PC-3 (cell line): ENCODE measurements around the gene ZNF423. TPM values are rescaled to one million over a fixed set of nuclear protein-coding genes. Genes with fewer than 3 reads are reported as not detected.

Experiments
- ATAC-seq: fragments of 200-7000 bp; cut with Tn5 transposase; 2 replicates; pipeline ENCODE4 v1.9.1; 2020; ENCODE audit warnings: mild to moderate bottlenecking, moderate library complexity
- BruUV-seq: library from RNA; stranded (reverse); fragments of 400-500 nt; replicated peaks from 2 replicates; lab custom pipeline; 2021; lab: Mats Ljungman, UMichigan
- CTCF ChIA-PET: fragments of 300-600 bp; sonication (Branson Sonifier 250); formaldehyde crosslinking; loops from one replicate; lab custom pipeline; 2022; ENCODE audit warnings: antibody characterized with exemption; lab: Charles Lee
- POLR2A ChIA-PET: fragments of 300-600 bp; sonication (Branson Sonifier 250); formaldehyde crosslinking; loops from one replicate; lab custom pipeline; 2022; ENCODE audit warnings: antibody characterized with exemption; ENCODE audit not compliant: unreplicated experiment; lab: Charles Lee
- DNase-seq: peaks from one replicate; pipeline ENCODE4 v3.0.0-alpha.2; 2015
- H2AFZ ChIP-seq: fragments of 300-600 bp; sonication (generic); 2 replicates; pipeline ENCODE4 v1.6.0; 2016; ENCODE audit warnings: antibody characterized with exemption, low read length
- H3F3A ChIP-seq: fragments of 300-600 bp; sonication (generic); one replicate; pipeline ENCODE4 v1.6.0; 2017; ENCODE audit warnings: antibody characterized with exemption, low read length, control low read depth, mild to moderate bottlenecking; ENCODE audit not compliant: unreplicated experiment
- H3K27ac ChIP-seq: fragments of 300-600 bp; sonication (generic); 2 replicates; pipeline ENCODE4 v1.5.1; 2016; ENCODE audit warnings: mild to moderate bottlenecking, low read length
- H3K27me3 ChIP-seq: fragments of 300-600 bp; sonication (generic); 2 replicates; pipeline ENCODE4 v1.6.1; 2016; ENCODE audit warnings: low read length, mixed read lengths
- H3K36me3 ChIP-seq: fragments of 300-600 bp; sonication (generic); 2 replicates; pipeline ENCODE4 v1.6.1; 2016; ENCODE audit warnings: low read depth, mixed run types, low read length, mixed read lengths
- H3K4me1 ChIP-seq: fragments of 300-600 bp; sonication (generic); 2 replicates; pipeline ENCODE4 v1.5.1; 2016; ENCODE audit warnings: low read length; ENCODE audit not compliant: insufficient read depth
- H3K4me2 ChIP-seq: fragments of 300-600 bp; sonication (generic); 2 replicates; pipeline ENCODE4 v1.6.0; 2016; ENCODE audit warnings: low read length
- H3K4me3 ChIP-seq: fragments of 300-600 bp; sonication (generic); 2 replicates; pipeline ENCODE4 v1.5.1; 2016; ENCODE audit warnings: mild to moderate bottlenecking, low read length, mixed read lengths
- H3K79me2 ChIP-seq: fragments of 300-600 bp; sonication (generic); 2 replicates; pipeline ENCODE4 v1.6.1; 2017; ENCODE audit warnings: low read length, mixed read lengths
- H3K9ac ChIP-seq: fragments of 300-600 bp; sonication (generic); 2 replicates; pipeline ENCODE4 v1.6.0; 2016; ENCODE audit warnings: mild to moderate bottlenecking, low read length
- H3K9me2 ChIP-seq: fragments of 300-600 bp; sonication (generic); replicated peaks from 2 replicates; pipeline ENCODE4 v1.6.1; 2016; ENCODE audit warnings: mixed run types, low read length, mixed read lengths
- H3K9me3 ChIP-seq: fragments of 300-600 bp; sonication (generic); 2 replicates; pipeline ENCODE4 v1.6.1; 2016; ENCODE audit warnings: low read length, mixed read lengths
- H4K20me1 ChIP-seq: fragments of 300-600 bp; sonication (generic); 2 replicates; pipeline ENCODE4 v1.6.1; 2016; ENCODE audit warnings: low read length, mixed read lengths
- CTCF ChIP-seq: fragments of 300-600 bp; sonication (generic); conservative IDR thresholded peaks from 2 replicates; pipeline ENCODE4 v1.5.1; 2017; ENCODE audit warnings: antibody characterized with exemption, low read depth, mild to moderate bottlenecking, low read length
- EZH2 ChIP-seq: fragments of 300-600 bp; sonication (generic); IDR thresholded peaks from one replicate; pipeline ENCODE4 v1.6.1; 2017; ENCODE audit warnings: antibody characterized with exemption, mild to moderate bottlenecking, low read length; ENCODE audit not compliant: unreplicated experiment
- EZH2phosphoT487 ChIP-seq: fragments of 300-600 bp; sonication (generic); IDR thresholded peaks from 2 replicates; pipeline ENCODE4 v1.6.1; 2018; ENCODE audit warnings: mild to moderate bottlenecking, antibody characterized with exemption, low read length, borderline replicate concordance
- intact Hi-C: fragments of 100-400 bp; cut with micrococcal nuclease; formaldehyde crosslinking; loops from 2 replicates; pipeline ENCODE4 v1.9.0; 2023
- total RNA-seq: library from RNA; depleted of rRNA; stranded (reverse); fragments of >200 nt; gene quantifications from 2 replicates; pipeline ENCODE4 v1.2.3, GENCODE V29; 2014

Gene ZNF423
- total RNA-seq, 1 experiment from 2014 or later = not detected

GRCh38 chr16:49499869-49500610 is 355.9 kb downstream of the ZNF423 start:
- Histone ChIP-seq H3K9me3 (no peaks in the 10 kb centered on the region), H3K4me3 (no peak overlapping the region), H4K20me1 (no peaks in the 10 kb centered on the region), H3K9me2 (no peaks in the 10 kb centered on the region), H3K79me2 (no peaks in the 10 kb centered on the region), H3F3A (no peaks in the 10 kb centered on the region), H2AFZ (no peak overlapping the region), H3K36me3 (no peaks in the 10 kb centered on the region), H3K27ac (no peak overlapping the region), H3K4me1 (no peaks in the 10 kb centered on the region), H3K4me2 (no peak overlapping the region), H3K27me3 (no peaks in the 10 kb centered on the region), H3K9ac (no peak overlapping the region)
- TF ChIP-seq CTCF = no peak
- no peak for TF ChIP-seq EZH2phosphoT487
- TF ChIP-seq EZH2 = no peak
- intact Hi-C loops = no loop called here
- BruUV-seq = no TSS peak
- DNase-seq (no peak), ATAC-seq (no peak)
- ChIA-PET CTCF (no interaction called here), POLR2A (no interaction called here)

DNA sequence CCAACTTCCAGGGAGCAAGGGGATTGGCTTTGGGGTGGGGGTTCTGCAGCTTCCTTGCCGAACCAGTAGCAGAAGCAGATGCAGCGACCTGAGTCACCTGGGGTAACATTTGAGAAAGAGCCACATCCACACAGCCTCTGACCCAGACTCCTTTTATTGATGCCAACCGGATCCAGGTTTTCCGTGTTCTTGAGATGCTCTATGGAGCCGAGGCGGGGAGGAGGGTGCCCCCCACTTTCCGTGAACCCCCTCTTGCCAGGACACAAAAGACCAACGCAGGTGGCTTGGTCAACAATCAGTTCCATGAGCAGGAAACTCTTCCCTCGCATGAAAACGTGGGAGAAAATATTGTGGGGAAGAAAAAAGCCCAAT is 356.5 kb downstream of the ZNF423 start:
- ChIA-PET POLR2A (no interaction called here), CTCF (no interaction called here)
- Histone ChIP-seq H3K79me2 (no peaks in the 10 kb centered on the region), H3K36me3 (no peaks in the 10 kb centered on the region), H3K4me3 (no peak overlapping the region), H3K27me3 (no peaks in the 10 kb centered on the region), H3K4me2 (no peak overlapping the region), H2AFZ (no peak overlapping the region), H3K9me3 (no peaks in the 10 kb centered on the region), H3F3A (no peaks in the 10 kb centered on the region), H4K20me1 (no peaks in the 10 kb centered on the region), H3K4me1 (no peaks in the 10 kb centered on the region), H3K27ac (no peak overlapping the region), H3K9me2 (no peaks in the 10 kb centered on the region), H3K9ac (no peak overlapping the region)
- ATAC-seq = no peak
- DNase-seq = no peak
- BruUV-seq = no TSS peak
- TF ChIP-seq EZH2phosphoT487 (no peak), EZH2 (no peak), CTCF (no peak)
- intact Hi-C loops = no loop called here

DNA sequence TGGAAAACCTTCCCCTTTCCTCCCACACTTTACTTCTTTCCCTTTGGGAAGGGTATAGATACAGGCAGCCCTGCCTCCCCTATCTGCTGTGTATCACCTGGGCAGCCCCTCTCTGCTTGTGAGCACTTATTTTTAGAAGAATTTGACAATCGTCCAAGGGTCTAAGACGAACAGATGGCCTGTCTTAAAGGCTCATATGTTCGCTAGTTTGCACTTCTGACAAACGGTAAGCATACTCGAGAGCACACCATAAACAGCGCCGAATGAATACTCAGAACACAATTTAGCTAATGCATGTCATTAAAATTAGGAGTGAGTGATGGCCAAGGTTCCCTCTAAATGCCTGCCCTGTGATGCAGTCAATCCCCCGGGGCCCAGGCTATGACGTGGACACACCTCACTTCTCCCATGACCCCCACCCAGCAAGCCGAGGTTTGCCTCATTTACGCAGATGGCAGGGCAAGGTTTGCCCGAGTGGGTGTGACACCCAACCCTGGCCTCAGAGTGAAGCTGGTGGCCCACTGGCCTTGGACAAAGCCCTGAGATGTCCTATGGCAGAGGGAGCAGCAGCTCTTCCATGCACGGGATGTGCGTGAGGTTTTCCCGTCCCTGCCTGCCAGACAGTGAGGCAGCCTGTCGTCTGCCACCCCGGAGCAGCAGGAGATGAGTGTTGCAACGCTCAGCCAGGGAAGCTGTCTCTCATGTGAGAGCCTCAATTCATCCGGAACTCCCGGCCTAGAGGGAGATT is 357.1 kb downstream of the ZNF423 start:
- intact Hi-C loops = no loop called here
- no peak for ATAC-seq
- Histone ChIP-seq H3K9me3 (no peaks in the 10 kb centered on the region), H3K4me2 (no peak overlapping the region), H3K9ac (no peak overlapping the region), H3K36me3 (no peaks in the 10 kb centered on the region), H3F3A (no peaks in the 10 kb centered on the region), H3K4me1 (no peaks in the 10 kb centered on the region), H3K4me3 (no peak overlapping the region), H3K27me3 (no peaks in the 10 kb centered on the region), H3K9me2 (no peaks in the 10 kb centered on the region), H4K20me1 (no peaks in the 10 kb centered on the region), H3K79me2 (no peaks in the 10 kb centered on the region), H3K27ac (no peak overlapping the region), H2AFZ (no peak overlapping the region)
- ChIA-PET POLR2A (no interaction called here), CTCF (no interaction called here)
- no peak for TF ChIP-seq EZH2phosphoT487
- no peak for TF ChIP-seq CTCF
- no peak for TF ChIP-seq EZH2
- no TSS peak for BruUV-seq
- DNase-seq = no peak
